SW 1271 (cell line): ENCODE measurements around the gene WDFY2.

Experiments
- DNase-seq, 2 experiments: peaks; one replicate each; lab custom pipeline; 2025; lab: John Stamatoyannopoulos, UW

Gene WDFY2

DNA sequence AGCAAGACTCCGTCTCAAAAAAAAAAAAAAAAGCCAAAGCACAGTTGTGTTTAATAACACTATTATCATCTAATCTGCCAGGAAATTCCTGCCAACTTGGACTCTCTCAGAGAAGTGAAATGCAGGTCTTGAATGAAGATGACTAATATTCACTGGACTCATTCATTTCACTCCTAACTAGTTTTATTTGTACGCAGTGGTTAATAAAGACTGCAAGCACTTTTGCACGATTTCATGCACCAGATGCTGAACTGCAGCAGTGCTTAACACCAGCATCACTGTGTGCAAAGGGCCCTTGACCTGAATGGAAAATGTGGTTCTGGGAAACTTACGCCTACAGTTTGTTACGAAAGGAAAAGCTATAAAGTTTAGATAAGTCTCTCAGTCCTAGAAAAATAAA lies 156.4 kb downstream of the WDFY2 start:
- no peak for DNase-seq

GRCh38 chr13:51742031-51742430 lies 157.8 kb downstream of the WDFY2 start:
- DNase-seq, result no peak

GRCh38 chr13:51742611-51743010 lies 158.3 kb downstream of the WDFY2 start:
- DNase-seq, result no peak

- no peak for DNase-seq
Observed at GRCh38 chr13:51745243-51745642, 161.0 kb downstream of the WDFY2 start.

- no peak for DNase-seq
Observed at GRCh38 chr13:51746802-51747201, 162.5 kb downstream of the WDFY2 start.

GRCh38 chr13:51747438-51748434 lies 163.5 kb downstream of the WDFY2 start:
- DNase-seq, result no peak

DNA sequence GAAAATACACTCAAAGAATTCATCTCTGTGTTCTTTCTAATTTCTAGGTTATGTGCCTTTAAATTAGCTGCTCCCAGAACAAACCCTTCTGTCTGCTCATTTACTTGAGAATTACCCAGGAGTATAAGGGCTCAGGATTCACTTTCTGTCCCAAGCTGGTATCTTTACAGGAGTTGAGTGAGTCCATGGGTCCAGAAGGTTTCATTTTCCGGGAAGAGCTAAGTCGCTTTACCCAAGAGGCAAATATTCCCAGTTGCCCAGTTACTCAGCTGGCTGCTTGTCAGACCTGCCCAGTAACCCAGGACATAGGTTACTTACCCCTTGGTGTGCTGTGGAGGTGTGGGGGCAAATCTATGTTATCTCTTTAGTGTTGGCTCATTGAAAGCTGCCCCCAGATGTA lies 172.4 kb downstream of the WDFY2 start:
- DNase-seq, result no peak

GRCh38 chr13:51758691-51759090 lies 174.4 kb downstream of the WDFY2 start:
- no peak for DNase-seq

DNA sequence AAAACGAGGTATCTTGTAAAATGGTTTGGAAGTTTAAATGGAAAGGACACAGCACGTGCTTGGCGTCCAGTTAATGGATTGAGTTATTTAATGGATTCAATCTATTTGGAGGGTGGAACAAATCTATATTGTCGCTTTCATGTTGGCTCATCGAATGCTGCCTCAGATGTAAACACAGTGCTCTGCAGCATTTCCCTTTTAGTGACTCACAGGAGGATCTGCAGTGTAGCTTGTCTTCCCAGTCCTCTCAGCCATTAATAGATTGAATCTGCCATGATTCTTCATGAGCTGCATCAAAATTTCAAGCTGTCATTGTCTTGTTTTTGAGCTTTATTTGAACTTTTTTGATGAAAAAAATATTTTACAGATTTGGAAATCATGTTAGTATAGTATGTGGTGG lies 175.0 kb downstream of the WDFY2 start:
- no peak for DNase-seq

- DNase-seq, result no peak
Observed at GRCh38 chr13:51760592-51760991, 176.3 kb downstream of the WDFY2 start.

- no peak for DNase-seq
Observed at GRCh38 chr13:51761643-51762350, 177.5 kb downstream of the WDFY2 start.

GRCh38 chr13:51763486-51763885 lies 179.2 kb downstream of the WDFY2 start:
- DNase-seq, result no peak

DNA sequence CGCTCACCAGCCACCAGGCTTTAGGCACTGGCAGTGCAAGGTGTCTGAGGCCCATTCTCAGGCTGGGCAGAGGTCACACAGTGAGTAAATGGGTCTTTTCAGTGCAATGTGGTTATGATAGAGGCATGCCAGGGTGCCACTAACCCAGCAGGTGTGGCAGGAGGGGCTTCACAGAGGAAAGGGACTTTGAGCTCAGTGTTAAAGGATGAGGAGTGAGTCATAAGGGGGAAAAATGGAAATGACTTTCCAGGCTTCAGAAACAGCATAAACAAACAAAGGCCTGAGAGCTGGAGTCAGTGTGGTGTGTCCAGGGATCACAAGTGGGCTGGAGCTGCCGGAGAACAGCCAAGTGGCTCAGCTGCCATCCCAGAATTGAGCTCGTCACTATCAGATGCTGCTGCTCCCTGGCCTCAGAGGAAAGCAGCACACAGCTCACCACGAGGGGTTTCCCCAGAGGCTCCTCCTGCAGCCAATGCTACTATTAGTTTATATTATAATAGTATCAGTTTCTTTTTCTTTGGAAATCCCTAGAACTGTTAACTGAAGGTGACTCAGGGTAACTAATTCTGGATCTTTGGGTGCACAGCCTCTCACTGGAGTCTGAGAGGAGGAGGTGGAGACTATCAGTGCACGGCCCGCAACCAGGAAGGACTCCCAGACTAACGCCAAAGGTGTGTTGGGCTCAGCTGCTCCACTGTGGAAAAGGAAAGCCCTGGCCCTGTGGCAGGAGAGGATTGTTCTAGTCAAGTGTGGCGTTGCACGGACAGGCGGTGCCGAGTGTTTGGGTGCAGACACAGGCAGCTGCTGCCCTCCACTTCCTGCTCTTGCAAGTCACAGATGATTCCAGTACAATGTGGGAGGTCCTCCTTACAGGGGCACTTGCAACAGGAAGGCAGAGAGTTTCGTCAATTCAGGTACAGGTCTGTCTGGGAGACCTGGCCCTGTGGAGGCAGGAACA lies 180.2 kb downstream of the WDFY2 start:
- DNase-seq, result no peak

GRCh38 chr13:51765142-51765515 lies 180.9 kb downstream of the WDFY2 start:
- no peak for DNase-seq

DNA sequence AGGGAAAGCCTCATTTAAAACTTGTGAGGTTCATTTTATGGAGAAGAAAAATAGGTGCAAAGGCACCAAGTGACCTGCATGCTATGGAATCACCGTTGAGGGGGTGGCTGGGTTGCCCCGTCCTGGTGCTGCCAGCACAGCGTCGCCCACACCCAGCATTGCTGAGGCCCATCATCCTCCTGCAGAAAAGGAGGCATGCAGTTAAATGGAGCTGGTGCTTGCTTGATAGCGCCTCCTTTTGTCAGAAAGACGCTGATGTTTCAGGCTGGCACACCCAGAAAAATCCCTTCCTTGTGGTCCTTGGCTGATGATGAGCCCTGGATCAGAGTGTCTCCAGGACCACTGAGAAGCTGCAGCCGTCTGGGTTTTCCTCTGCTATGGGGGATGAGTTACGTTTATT lies 182.8 kb downstream of the WDFY2 start:
- no peak for DNase-seq

GRCh38 chr13:51768378-51768921 lies 184.2 kb downstream of the WDFY2 start:
- DNase-seq, result no peak

DNA sequence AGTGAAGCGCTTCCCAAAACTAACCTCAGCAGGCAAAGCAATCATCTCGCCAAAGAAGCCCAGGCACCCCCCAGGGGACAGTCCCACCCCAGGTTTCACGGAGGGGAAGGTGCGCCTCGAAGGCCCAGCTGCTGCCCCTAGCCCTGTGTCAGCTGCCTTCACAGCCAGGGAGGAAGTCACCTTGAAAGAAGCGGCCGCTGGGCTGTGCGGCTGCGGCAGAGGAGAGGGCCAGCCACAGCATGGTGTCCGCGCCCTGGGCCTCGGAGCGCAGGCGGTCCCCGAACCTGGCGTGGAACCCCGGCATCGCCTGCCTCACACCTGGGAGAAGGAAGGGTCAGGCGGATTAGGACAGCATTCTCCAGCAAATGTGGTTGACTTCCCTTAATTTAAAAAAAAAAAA lies 184.7 kb downstream of the WDFY2 start:
- DNase-seq, result no peak

DNA sequence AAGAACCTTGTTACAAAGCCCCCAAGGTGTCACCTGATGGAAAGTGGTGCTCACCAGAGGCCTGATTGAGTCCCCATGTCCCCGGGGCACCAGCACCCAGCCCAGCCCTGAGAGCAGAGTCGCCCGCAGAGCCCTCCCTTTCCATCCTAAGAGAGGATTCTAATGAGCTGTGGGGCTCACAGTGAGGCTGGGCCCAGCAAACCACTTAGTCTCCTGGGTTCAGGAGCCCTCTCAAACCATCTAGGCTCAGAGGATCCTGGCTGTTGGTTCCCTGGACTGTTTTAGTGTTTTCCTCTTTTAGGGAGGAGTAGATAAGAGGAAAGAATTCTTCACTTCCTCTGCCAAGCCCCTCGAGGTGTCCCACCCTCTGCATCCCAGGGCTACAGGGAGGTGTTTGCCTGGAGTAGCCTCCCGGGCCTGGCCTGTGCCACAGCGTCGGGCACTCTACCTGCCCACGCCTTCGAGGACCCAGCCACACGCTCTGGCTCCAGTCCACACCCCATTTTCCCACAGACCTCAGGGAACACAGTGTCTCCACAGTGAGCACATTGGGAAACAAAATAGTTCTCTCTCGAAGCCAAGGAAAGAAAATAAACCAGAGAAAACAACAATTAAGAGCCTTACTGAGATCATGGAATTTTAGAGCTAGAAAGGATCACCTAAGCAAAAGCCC lies 185.3 kb downstream of the WDFY2 start:
- no peak for DNase-seq

DNA sequence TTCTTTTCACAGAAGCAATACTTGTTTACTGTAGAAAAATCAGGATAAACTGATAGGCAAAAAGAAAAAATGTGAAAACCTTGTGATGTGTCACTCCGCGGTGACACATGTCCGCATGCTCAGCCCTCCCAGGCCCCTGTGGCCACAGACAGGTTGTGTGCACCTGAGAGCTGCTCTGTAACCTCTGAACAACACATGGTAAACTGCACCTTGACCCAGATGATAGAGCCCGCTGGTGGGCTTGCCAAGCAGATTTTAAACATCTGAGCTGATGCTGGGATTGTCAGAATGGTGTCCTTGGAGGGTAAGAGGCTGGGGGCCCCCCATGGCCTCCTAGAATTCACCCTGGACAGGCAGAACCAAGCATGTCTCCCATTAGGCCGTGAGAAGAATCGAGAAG lies 185.9 kb downstream of the WDFY2 start:
- DNase-seq, result no peak

DNA sequence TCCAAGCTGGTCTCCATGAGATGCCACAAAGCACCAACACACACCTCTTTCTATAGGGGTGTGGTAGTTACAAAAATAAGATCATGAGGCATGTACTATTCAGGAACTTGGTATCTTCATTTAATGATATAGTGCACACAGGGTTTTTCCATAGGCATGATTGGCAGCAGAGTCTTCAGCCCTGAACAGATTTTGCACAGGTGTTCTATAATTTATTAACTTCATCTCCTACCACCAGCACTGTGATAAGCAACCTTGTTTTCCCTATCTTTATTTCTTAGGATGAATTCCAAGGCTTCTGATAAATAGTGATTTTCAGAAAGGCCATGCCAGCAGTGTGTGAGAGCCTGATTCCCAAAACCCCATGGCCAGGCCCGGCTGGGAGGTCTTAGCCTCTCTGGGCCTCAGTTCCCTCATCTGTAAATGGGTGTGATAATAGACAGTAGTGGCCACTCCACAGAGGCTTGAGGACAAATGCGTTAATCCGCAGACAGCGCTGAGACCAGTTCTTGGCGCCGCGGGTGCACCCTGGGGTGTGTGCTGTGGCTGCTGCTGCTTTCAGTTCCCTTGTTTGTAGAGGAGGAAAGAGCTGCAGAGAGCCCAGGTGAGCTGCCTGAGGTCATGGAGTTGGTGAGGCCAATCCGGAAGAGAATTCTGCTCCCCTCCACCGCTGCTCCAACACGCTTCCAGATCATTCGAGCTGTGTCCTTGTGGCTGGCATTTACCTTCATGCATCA lies 186.6 kb downstream of the WDFY2 start:
- no peak for DNase-seq
